Thyroid gland (tissue), 4 donors: Measurements from ENCODE around the gene ALOX5.

Experiments used
- CTCF ChIP-seq, 6 experiments: fragments of 200-600 bp in 3 of 6; fragments of 450-650 bp in 3 of 6; sonication (generic) in 3 of 6; IDR thresholded peaks; one replicate each; pipeline ENCODE4 v1.5.1; 2016 to 2019; ENCODE audit warnings: antibody characterized with exemption in 6 of 6, mild to moderate bottlenecking in 2 of 6, inconsistent platforms in 1 of 6, moderate library complexity in 1 of 6
- POLR2A ChIP-seq, 2 donors: fragments of 450-650 bp; IDR thresholded peaks; one replicate each; pipeline ENCODE4 v1.6.1; 2017; ENCODE audit warnings: antibody characterized with exemption in 2 of 2, mild to moderate bottlenecking in 2 of 2, moderate library complexity in 1 of 2

GRCh38 chr10:45470098-45471012 is 96.3 kb downstream of the ALOX5 start:
- TF ChIP-seq POLR2A (IDR thresholded peaks at IDR 0.05) (no peak), CTCF (IDR thresholded peaks at IDR 0.05) (no peak)
